ENCODE data around the gene P4HB. TPM values are rescaled to one million over a fixed set of nuclear protein-coding genes. Genes with fewer than 3 reads are reported as not detected.

Gene P4HB
- total RNA-seq, 6 experiments from 2014 or later: 790 to 981 (median 910) TPM

DNA sequence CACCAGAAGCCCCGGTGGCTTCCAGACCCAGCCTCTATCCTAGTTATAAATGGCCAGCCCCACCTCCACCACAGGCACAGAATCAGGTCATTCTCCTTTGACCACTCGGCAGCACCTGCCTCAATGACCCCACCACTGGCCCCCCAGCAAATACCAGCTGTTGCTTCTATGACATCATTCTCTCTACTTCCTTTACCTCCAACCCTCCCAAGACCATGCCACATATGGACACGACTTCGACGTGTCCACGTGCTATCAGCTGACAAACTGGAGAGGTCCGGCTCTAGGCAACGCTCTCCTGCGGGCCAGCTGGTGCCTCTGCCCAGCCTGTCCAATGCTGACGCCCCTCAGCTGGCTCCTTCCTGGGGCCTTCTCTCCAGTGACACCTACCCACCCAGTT lies 25.1 kb upstream of the P4HB start:
- TF ChIP-seq, protein P1, sequence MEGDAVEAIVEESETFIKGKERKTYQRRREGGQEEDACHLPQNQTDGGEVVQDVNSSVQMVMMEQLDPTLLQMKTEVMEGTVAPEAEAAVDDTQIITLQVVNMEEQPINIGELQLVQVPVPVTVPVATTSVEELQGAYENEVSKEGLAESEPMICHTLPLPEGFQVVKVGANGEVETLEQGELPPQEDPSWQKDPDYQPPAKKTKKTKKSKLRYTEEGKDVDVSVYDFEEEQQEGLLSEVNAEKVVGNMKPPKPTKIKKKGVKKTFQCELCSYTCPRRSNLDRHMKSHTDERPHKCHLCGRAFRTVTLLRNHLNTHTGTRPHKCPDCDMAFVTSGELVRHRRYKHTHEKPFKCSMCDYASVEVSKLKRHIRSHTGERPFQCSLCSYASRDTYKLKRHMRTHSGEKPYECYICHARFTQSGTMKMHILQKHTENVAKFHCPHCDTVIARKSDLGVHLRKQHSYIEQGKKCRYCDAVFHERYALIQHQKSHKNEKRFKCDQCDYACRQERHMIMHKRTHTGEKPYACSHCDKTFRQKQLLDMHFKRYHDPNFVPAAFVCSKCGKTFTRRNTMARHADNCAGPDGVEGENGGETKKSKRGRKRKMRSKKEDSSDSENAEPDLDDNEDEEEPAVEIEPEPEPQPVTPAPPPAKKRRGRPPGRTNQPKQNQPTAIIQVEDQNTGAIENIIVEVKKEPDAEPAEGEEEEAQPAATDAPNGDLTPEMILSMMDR (IDR thresholded peaks at IDR 0.05): no peak
- no peaks in the 10 kb centered on the region for H3K9me3 Mint-ChIP-seq
- H3K27ac Mint-ChIP-seq: peak overlapping the region; percentile 69
- H3K36me3 Mint-ChIP-seq (ENCODE audit: low read depth): peaks cover 44% of the 10 kb centered on the region
- H3K4me3 Mint-ChIP-seq: no peak overlapping the region
- peaks cover 4% of the 10 kb centered on the region for H3K27me3 Mint-ChIP-seq (ENCODE audit: insufficient read depth)
- DNase-seq: no peak
- H3K4me1 Mint-ChIP-seq (ENCODE audit: low read depth): peaks cover 36% of the 10 kb centered on the region

DNA sequence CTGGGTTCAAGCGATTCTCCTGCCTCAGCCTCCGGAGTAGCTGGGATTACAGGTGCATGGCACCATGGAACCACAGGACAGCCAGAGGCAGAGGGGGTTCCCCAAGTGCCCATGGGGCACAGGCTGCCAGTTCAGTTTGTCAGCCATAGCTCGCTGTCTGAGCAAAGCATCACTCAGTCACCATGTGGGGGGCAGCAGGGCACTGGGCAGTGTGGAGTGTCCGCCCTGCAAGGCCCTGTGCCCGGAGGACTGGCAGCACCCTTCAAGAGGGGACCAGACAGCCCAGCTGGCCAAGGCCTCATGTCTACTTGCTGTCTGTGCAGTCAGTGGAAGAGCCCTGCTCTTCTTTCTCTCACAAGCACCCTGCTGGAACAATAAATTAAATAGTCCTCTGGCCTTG lies 24.6 kb upstream of the P4HB start:
- DNase-seq: no peak
- Mint-ChIP-seq H3K36me3 (ENCODE audit: low read depth) (peaks cover 40% of the 10 kb centered on the region), H3K4me3 (no peak overlapping the region), H3K27me3 (ENCODE audit: insufficient read depth) (peaks cover 4% of the 10 kb centered on the region), H3K9me3 (no peaks in the 10 kb centered on the region), H3K27ac (peak overlapping the region; percentile 69; the same call in 1 of the 2 replicates), H3K4me1 (ENCODE audit: low read depth) (peaks cover 32% of the 10 kb centered on the region)
- TF ChIP-seq, protein P1 (IDR thresholded peaks at IDR 0.05): no peak

DNA sequence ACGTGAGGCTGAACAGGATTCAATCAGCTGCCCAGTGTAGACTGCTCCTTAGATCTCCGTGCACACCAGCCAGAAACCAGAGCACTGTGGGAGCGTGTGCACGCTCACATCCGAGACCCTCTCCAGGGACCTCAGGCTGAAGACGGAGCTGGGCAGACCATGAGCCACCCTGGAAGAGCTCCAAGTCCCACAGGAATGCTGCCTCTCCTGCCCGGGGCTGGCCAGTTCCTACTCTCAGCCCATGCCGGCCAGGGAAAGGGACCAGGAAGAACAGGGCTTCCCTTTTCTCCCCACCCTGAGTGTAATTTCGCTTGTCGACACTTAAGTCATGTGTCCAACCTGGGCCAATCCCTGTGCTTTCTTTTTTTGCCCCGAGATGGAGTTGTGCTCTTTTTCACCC lies 24.2 kb upstream of the P4HB start:
- Mint-ChIP-seq H3K4me1 (ENCODE audit: low read depth) (peaks cover 31% of the 10 kb centered on the region), H3K4me3 (no peak overlapping the region), H3K36me3 (ENCODE audit: low read depth) (peaks cover 39% of the 10 kb centered on the region), H3K9me3 (no peaks in the 10 kb centered on the region), H3K27ac (no peak overlapping the region), H3K27me3 (ENCODE audit: insufficient read depth) (peaks cover 4% of the 10 kb centered on the region)
- DNase-seq: no peak
- TF ChIP-seq, protein P1 (IDR thresholded peaks at IDR 0.05): no peak

DNA sequence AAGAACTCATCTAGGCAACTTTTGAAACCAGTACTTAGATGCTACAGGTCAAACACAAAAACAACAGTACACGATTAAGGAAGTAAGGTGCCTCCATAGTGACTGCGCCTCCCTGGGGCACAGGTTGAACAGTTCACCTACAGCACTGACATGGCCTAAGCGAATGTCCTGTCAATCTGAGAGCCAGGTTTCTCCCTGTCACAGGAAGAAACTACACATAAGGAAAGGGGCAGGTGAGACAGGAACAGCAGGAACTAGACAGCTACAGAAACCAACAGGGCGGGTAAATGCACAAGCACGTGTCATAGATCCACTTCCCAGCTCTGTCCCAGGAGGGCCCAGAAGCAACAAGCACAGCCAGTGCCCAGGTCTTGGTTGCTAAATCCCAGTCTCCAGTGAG lies 18.8 kb upstream of the P4HB start:
- Mint-ChIP-seq H3K4me1 (ENCODE audit: low read depth) (peaks cover 17% of the 10 kb centered on the region), H3K4me3 (no peak overlapping the region), H3K27ac (no peak overlapping the region), H3K9me3 (no peaks in the 10 kb centered on the region), H3K36me3 (ENCODE audit: low read depth) (peaks cover 26% of the 10 kb centered on the region), H3K27me3 (ENCODE audit: insufficient read depth) (no peaks in the 10 kb centered on the region)
- TF ChIP-seq, protein P1 (IDR thresholded peaks at IDR 0.05): no peak
- no peak for DNase-seq

DNA sequence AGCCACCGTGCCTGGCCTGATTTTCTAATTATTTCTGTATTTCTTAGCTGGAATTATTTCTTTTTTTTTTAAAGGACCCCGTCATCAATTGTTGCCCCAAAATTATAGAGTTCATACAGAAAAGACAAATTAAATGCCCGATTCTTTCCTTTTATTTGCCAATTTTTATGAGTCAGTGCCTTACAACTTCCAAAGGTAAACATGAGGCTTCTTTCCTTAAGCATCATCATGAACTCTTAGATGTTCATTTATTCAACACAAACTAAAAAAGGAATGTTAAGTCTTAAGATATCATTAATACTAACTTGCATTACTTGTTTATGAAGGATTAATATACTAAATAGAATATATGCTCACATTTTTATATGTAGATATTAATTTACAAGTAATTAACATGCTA lies 18.0 kb upstream of the P4HB start:
- H3K36me3 Mint-ChIP-seq (ENCODE audit: low read depth): peaks cover 26% of the 10 kb centered on the region
- no peak overlapping the region for H3K27ac Mint-ChIP-seq
- H3K4me3 Mint-ChIP-seq: no peak overlapping the region
- no peak for DNase-seq
- no peaks in the 10 kb centered on the region for H3K27me3 Mint-ChIP-seq (ENCODE audit: insufficient read depth)
- TF ChIP-seq, protein P1 (IDR thresholded peaks at IDR 0.05): no peak
- peaks cover 17% of the 10 kb centered on the region for H3K4me1 Mint-ChIP-seq (ENCODE audit: low read depth)
- no peaks in the 10 kb centered on the region for H3K9me3 Mint-ChIP-seq

DNA sequence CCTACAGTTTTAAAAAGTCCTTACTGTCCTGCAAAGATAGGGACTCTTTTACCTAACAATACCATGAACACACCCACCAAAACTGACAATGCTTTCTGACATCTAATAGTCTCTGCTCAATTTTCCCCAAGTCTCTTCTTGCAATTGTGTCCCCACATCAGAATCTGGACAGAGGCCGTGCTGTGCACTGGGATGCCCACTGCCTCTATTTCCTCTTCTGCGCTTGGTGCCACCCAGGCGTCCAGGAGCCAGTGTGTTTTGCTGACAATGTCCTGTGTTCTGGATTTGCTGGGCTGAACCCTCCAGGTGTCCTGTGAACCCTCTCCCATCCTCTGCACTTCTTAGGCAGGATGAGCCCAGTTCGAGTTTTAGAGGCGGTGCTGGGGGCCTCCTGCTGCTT lies 17.2 kb upstream of the P4HB start:
- Mint-ChIP-seq H3K36me3 (ENCODE audit: low read depth) (peaks cover 30% of the 10 kb centered on the region), H3K27ac (no peak overlapping the region), H3K4me3 (no peak overlapping the region), H3K9me3 (no peaks in the 10 kb centered on the region), H3K4me1 (ENCODE audit: low read depth) (peaks cover 17% of the 10 kb centered on the region), H3K27me3 (ENCODE audit: insufficient read depth) (no peaks in the 10 kb centered on the region)
- TF ChIP-seq, protein P1 (IDR thresholded peaks at IDR 0.05): no peak
- no peak for DNase-seq
